Measurements from ENCODE around the gene TMEM169.

GRCh38 chr2:216110620-216111019, 28.9 kb downstream of the TMEM169 start:
- TF ChIP-seq EP300 (IDR thresholded peaks at IDR 0.05; ENCODE audit: low read depth) = no peak
- no peak for TF ChIP-seq POLR2A (IDR thresholded peaks at IDR 0.05)
- no peak for TF ChIP-seq CTCF (IDR thresholded peaks at IDR 0.05)

All from transverse colon (tissue), 3 donors.